Fibroblast of lung (primary cell): ENCODE data around the gene FUCA1. TPM values are rescaled to one million over a fixed set of nuclear protein-coding genes. Genes with fewer than 3 reads are reported as not detected.

Experiments
- DNase-seq, 2 donors: peaks; one replicate each; pipeline versions ENCODE4 v3.0.0 to v3.0.0-alpha.2; 2010; ENCODE audit warnings: low read depth in 2 of 2
- H2AFZ ChIP-seq: 2 replicates; pipeline ENCODE4 v1.5.1; 2012; ENCODE audit warnings: low read length, control low read depth, inconsistent platforms
- H3K27ac ChIP-seq: 2 replicates; pipeline ENCODE4 v1.5.1; 2011; ENCODE audit warnings: low read length, control low read depth; ENCODE audit not compliant: insufficient read depth
- H3K27me3 ChIP-seq: 2 replicates; pipeline ENCODE4 v1.5.1; 2011; ENCODE audit warnings: mild to moderate bottlenecking, low read length; ENCODE audit not compliant: control insufficient read depth, insufficient read depth
- H3K36me3 ChIP-seq: 2 replicates; pipeline ENCODE4 v1.5.1; 2011; ENCODE audit warnings: low read length; ENCODE audit not compliant: control insufficient read depth, insufficient read depth
- H3K4me1 ChIP-seq: 2 replicates; pipeline ENCODE4 v1.5.1; 2011; ENCODE audit warnings: low read length; ENCODE audit not compliant: control insufficient read depth, insufficient read depth; ENCODE audit errors: extremely low read depth
- H3K4me2 ChIP-seq: 2 replicates; pipeline ENCODE4 v1.5.1; 2011; ENCODE audit warnings: low read length, control low read depth; ENCODE audit not compliant: insufficient read depth; ENCODE audit errors: extremely low read depth
- H3K4me3 ChIP-seq, 4 experiments: fragments of 200-600 bp in 1 of 4; sonication (generic) in 1 of 4; replicated peaks in 1 of 4; 2 replicates each; pipeline ENCODE4 v1.5.1; 2011 to 2016; ENCODE audit warnings: low read length in 4 of 4, low read depth in 3 of 4, mild to moderate bottlenecking in 3 of 4, control low read depth in 2 of 4, inconsistent platforms in 1 of 4, mixed read lengths in 1 of 4; ENCODE audit not compliant: insufficient read depth in 1 of 4; ENCODE audit errors: control extremely low read depth in 1 of 4
- H3K79me2 ChIP-seq: 2 replicates; pipeline ENCODE4 v1.5.1; 2012; ENCODE audit warnings: mild to moderate bottlenecking, low read length, inconsistent platforms; ENCODE audit not compliant: control insufficient read depth, insufficient read depth
- H3K9ac ChIP-seq: 2 replicates; pipeline ENCODE4 v1.5.1; 2011; ENCODE audit warnings: mild to moderate bottlenecking, low read length, control low read depth; ENCODE audit not compliant: insufficient read depth
- H3K9me3 ChIP-seq: 2 replicates; pipeline ENCODE4 v1.5.1; 2012; ENCODE audit warnings: low read depth, low read length; ENCODE audit not compliant: control insufficient read depth, insufficient read depth
- H4K20me1 ChIP-seq: 2 replicates; pipeline ENCODE4 v1.5.1; 2011; ENCODE audit warnings: low read length; ENCODE audit not compliant: control insufficient read depth, insufficient read depth; ENCODE audit errors: extremely low read depth
- EZH2 ChIP-seq: IDR thresholded peaks from 2 replicates; pipeline ENCODE4 v1.5.1; 2012; ENCODE audit warnings: low read length, control low read depth, mild to moderate bottlenecking; ENCODE audit errors: missing control alignments
- polyA plus RNA-seq, 2 donors: library from polyadenylated mRNA; depleted of rRNA in 1 of 2; stranded (reverse) in 1 of 2; unstranded in 1 of 2; fragments of >200 nt; gene quantifications; 2 replicates each; pipeline ENCODE4 v1.2.1, GENCODE V29; 2011 to 2012; ENCODE audit warnings: missing spikeins in 1 of 2
- total RNA-seq: library from RNA; depleted of rRNA; stranded (reverse); fragments of >200 nt; gene quantifications from 2 replicates; pipeline ENCODE4 v1.2.1, GENCODE V29; 2014
- TF ChIP-seq, protein P1 (sequence below), 2 donors: IDR thresholded peaks in 1 of 2; conservative IDR thresholded peaks in 1 of 2; 1 replicate in 1 of 2; 2 replicates in 1 of 2; pipeline ENCODE4 v1.5.1; 2011 to 2012; ENCODE audit warnings: low read length in 2 of 2, control low read depth in 1 of 2, inconsistent platforms in 1 of 2, low read depth in 1 of 2, mild to moderate bottlenecking in 1 of 2

The FUCA1 gene
- total and polyA plus RNA-seq, 2 donors (not counting 1 experiment from before 2014, with no cell fraction given): 4.1 to 9.7 TPM

DNA sequence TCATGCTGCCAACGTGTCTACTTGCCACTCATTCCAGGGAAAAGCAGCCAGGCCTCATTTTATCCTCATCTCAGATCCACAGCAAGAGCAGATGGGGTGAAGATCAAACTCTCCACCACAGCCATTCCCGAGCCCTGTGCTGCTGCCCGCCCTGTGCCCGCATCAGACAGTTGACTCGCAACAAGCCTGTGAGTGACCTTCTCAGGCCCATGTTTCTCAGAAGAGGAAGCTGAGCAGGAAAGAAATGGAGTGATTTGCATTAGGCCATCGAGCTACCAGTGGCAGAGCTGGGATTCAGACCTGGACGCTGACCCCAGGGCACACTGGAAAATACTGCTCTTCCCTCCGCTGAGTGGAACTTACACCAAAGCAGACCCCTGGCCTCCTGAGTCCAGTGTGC lies 43.8 kb upstream of the FUCA1 start:
- Histone ChIP-seq H3K79me2 (no peaks in the 10 kb centered on the region), H3K4me3 (no peak overlapping the region), H3K4me1 (no peaks in the 10 kb centered on the region), H4K20me1 (no peaks in the 10 kb centered on the region), H3K9ac (no peak overlapping the region), H3K27me3 (peaks cover 5% of the 10 kb centered on the region), H2AFZ (no peak overlapping the region), H3K36me3 (no peaks in the 10 kb centered on the region), H3K27ac (no peak overlapping the region), H3K9me3 (no peaks in the 10 kb centered on the region), H3K4me2 (no peak overlapping the region)
- no peak for DNase-seq
- TF ChIP-seq, protein P1, sequence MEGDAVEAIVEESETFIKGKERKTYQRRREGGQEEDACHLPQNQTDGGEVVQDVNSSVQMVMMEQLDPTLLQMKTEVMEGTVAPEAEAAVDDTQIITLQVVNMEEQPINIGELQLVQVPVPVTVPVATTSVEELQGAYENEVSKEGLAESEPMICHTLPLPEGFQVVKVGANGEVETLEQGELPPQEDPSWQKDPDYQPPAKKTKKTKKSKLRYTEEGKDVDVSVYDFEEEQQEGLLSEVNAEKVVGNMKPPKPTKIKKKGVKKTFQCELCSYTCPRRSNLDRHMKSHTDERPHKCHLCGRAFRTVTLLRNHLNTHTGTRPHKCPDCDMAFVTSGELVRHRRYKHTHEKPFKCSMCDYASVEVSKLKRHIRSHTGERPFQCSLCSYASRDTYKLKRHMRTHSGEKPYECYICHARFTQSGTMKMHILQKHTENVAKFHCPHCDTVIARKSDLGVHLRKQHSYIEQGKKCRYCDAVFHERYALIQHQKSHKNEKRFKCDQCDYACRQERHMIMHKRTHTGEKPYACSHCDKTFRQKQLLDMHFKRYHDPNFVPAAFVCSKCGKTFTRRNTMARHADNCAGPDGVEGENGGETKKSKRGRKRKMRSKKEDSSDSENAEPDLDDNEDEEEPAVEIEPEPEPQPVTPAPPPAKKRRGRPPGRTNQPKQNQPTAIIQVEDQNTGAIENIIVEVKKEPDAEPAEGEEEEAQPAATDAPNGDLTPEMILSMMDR (conservative IDR thresholded peaks at IDR 0.05 in 1 of 2, IDR thresholded peaks at IDR 0.05 in 1 of 2; ENCODE audit: low read depth in 1 of 2, low read length in 2 of 2): no peak
- TF ChIP-seq EZH2: no peak

DNA sequence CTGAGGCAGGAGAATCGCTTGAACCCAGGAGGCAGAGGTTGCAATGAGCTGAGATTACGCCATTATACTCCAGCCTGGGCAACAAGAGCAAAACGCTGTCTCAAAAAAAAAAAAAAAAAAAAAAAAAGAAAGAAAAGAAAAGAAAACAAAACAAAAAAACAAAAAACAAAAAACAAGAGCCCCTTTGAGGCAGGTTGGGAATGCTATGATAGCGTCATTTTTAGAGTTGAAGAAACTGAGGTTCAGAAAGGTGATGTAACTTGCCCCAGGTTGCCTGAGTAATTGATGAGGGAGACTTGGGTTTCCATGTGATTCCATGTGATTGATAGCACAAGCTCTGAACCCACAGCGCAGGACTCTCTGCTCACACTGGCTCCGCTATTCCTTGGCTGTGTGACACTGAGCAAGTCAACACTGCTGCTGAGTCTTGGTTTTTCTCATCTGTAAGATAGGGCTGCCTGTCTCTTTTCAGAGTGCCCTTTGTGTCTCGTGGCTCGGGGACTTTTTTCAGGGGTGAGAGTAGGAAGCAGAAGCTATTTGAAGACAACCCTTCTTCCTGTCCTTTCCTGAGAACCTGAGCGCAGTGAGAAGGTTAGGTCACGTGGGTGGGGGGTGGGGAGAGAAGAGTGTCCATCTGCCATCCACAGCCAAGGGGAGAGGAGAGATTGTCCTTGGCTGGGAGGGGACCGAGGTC lies 42.6 kb upstream of the FUCA1 start:
- Histone ChIP-seq H3K4me2 (no peak overlapping the region), H3K9ac (no peak overlapping the region), H3K9me3 (no peaks in the 10 kb centered on the region), H3K27ac (no peak overlapping the region), H3K4me1 (no peaks in the 10 kb centered on the region), H3K4me3 (no peak overlapping the region), H3K36me3 (no peaks in the 10 kb centered on the region), H3K79me2 (no peaks in the 10 kb centered on the region), H2AFZ (no peak overlapping the region), H3K27me3 (peaks cover 6% of the 10 kb centered on the region), H4K20me1 (no peaks in the 10 kb centered on the region)
- DNase-seq: no peak
- TF ChIP-seq, protein P1 (conservative IDR thresholded peaks at IDR 0.05 in 1 of 2, IDR thresholded peaks at IDR 0.05 in 1 of 2; ENCODE audit: low read depth in 1 of 2, low read length in 2 of 2): no peak
- TF ChIP-seq EZH2: no peak

DNA sequence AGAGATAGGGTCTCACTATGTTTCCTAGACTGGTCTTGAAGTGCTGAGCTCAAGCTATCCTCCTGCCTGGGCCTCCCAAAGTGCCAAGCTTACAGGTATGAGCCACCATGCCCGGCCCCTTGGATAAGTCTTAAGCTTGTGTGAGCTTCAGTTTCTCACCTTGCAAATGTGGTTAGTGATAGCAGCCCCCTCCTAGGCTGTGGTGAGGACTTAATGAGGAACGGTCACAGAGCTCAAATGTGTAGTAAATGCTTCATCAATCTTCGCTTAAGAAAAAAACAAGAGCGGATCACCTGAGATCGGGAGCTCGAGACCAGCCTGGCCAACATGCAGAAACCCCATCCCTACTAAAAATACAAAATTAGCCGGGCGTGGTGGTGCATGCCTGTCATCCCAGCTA lies 42.1 kb upstream of the FUCA1 start:
- no peaks in the 10 kb centered on the region for H4K20me1 ChIP-seq

More for the DNA sequence above, 42.1 kb upstream of the FUCA1 start:
- no peaks in the 10 kb centered on the region for H3K36me3 ChIP-seq
- no peak overlapping the region for H3K4me3 ChIP-seq
- no peak for TF ChIP-seq EZH2
- TF ChIP-seq, protein P1 (conservative IDR thresholded peaks at IDR 0.05 in 1 of 2, IDR thresholded peaks at IDR 0.05 in 1 of 2; ENCODE audit: low read depth in 1 of 2, low read length in 2 of 2): no peak
- H3K4me1 ChIP-seq: no peaks in the 10 kb centered on the region
- H3K79me2 ChIP-seq: no peaks in the 10 kb centered on the region
- H3K4me2 ChIP-seq: no peak overlapping the region
- no peak overlapping the region for H3K27ac ChIP-seq
- no peak overlapping the region for H2AFZ ChIP-seq
- H3K27me3 ChIP-seq: peaks cover 8% of the 10 kb centered on the region
- DNase-seq: no peak
- H3K9ac ChIP-seq: no peak overlapping the region
- H3K9me3 ChIP-seq: no peaks in the 10 kb centered on the region
